WTC11 (cell line): ENCODE results near the gene FCHSD1. TPM values are rescaled to one million over a fixed set of nuclear protein-coding genes. Genes with fewer than 3 reads are reported as not detected.
A peak's percentile ranks its signal among the peaks of the same experiment; 100 is the strongest.

ENCODE experiments used
- ATAC-seq: fragments of 200-7000 bp; cut with Tn5 transposase; 2 replicates; pipeline ENCODE4 v1.10.0; 2021; ENCODE audit warnings: mild to moderate bottlenecking, moderate library complexity
- CTCF ChIA-PET: fragments of 300-600 bp; sonication (Branson Sonifier 250); formaldehyde crosslinking; loops from one replicate; lab custom pipeline; 2021; ENCODE audit warnings: antibody characterized with exemption; lab: Charles Lee
- POLR2A ChIA-PET: fragments of 350-600 bp; sonication (Branson Sonifier 250); formaldehyde crosslinking; loops from one replicate; lab custom pipeline; 2021; ENCODE audit warnings: antibody characterized with exemption; lab: Charles Lee
- DNase-seq: peaks from one replicate; pipeline ENCODE4 v3.0.0; 2021; ENCODE audit warnings: low spot score
- H3K27ac Mint-ChIP-seq: 2 replicates; pipeline ENCODE4 v1.8.0; 2021; ENCODE audit warnings: mixed read lengths
- H3K27me3 Mint-ChIP-seq: 2 replicates; pipeline ENCODE4 v1.8.0; 2021; ENCODE audit warnings: low read depth, mild to moderate bottlenecking, moderate library complexity, mixed read lengths
- H3K36me3 Mint-ChIP-seq: 2 replicates; pipeline ENCODE4 v1.8.0; 2021; ENCODE audit warnings: mixed read lengths
- H3K4me1 Mint-ChIP-seq: 2 replicates; pipeline ENCODE4 v1.8.0; 2022; ENCODE audit warnings: mixed read lengths
- H3K4me3 Mint-ChIP-seq: 2 replicates; pipeline ENCODE4 v1.8.0; 2021; ENCODE audit warnings: mild to moderate bottlenecking, moderate library complexity, mixed read lengths
- H3K9me3 Mint-ChIP-seq: 2 replicates; pipeline ENCODE4 v1.8.0; 2021; ENCODE audit warnings: mixed read lengths
- AR ChIP-seq: fragments of 250-450 bp; sonication (Bioruptor Pico); IDR thresholded peaks from 2 replicates; pipeline ENCODE4 v1.9.0; 2021; ENCODE audit warnings: mild to moderate bottlenecking
- EMX1 ChIP-seq: fragments of 250-450 bp; sonication (Bioruptor Pico); IDR thresholded peaks from 2 replicates; pipeline ENCODE4 v1.8.0; 2021; ENCODE audit warnings: mild to moderate bottlenecking
- ETV6 ChIP-seq: sonication (generic); formaldehyde crosslinking; IDR thresholded peaks from 2 replicates; pipeline ENCODE4 v1.8.1; 2022; ENCODE audit warnings: mild to moderate bottlenecking, missing genetic modification reagents
- FOXJ3 ChIP-seq: sonication (generic); formaldehyde crosslinking; IDR thresholded peaks from 2 replicates; pipeline ENCODE4 v1.9.0; 2021; ENCODE audit warnings: missing genetic modification reagents, mild to moderate bottlenecking, borderline replicate concordance
- HMGA2 ChIP-seq: fragments of 250-450 bp; sonication (Bioruptor Pico); IDR thresholded peaks from 2 replicates; pipeline ENCODE4 v1.4.0; 2021; ENCODE audit warnings: mild to moderate bottlenecking, moderate library complexity
- HMGXB4 ChIP-seq: sonication (generic); formaldehyde crosslinking; IDR thresholded peaks from 2 replicates; pipeline ENCODE4 v1.8.1; 2023; ENCODE audit warnings: mild to moderate bottlenecking, moderate library complexity, missing genetic modification reagents
- MLX ChIP-seq: sonication (generic); formaldehyde crosslinking; IDR thresholded peaks from 2 replicates; pipeline ENCODE4 v1.8.1; 2023; ENCODE audit warnings: mild to moderate bottlenecking, missing genetic modification reagents, moderate library complexity
- PRDM15 ChIP-seq: sonication (generic); formaldehyde crosslinking; IDR thresholded peaks from 2 replicates; pipeline ENCODE4 v1.8.0; 2022; ENCODE audit warnings: missing genetic modification reagents
- ZMAT4 ChIP-seq: fragments of 250-450 bp; sonication (Bioruptor Pico); IDR thresholded peaks from 2 replicates; pipeline ENCODE4 v1.9.0; 2021; ENCODE audit warnings: mild to moderate bottlenecking
- ZNF416 ChIP-seq: fragments of 250-450 bp; sonication (Bioruptor Pico); IDR thresholded peaks from 2 replicates; pipeline ENCODE4 v1.9.0; 2021; ENCODE audit warnings: mild to moderate bottlenecking, inconsistent platforms
- total RNA-seq: library from RNA; stranded (reverse); gene quantifications from 3 replicates; pipeline ENCODE4 v1.2.3, GENCODE V29; 2021
- TF ChIP-seq, protein P1 (sequence below): sonication (generic); formaldehyde crosslinking; IDR thresholded peaks from 2 replicates; pipeline ENCODE4 v1.8.1; 2022; ENCODE audit warnings: mild to moderate bottlenecking, moderate library complexity, missing genetic modification reagents
- TF ChIP-seq, protein P2 (sequence below): sonication (generic); formaldehyde crosslinking; conservative IDR thresholded peaks from 2 replicates; pipeline ENCODE4 v1.8.1; 2022; ENCODE audit warnings: mild to moderate bottlenecking, missing genetic modification reagents
- TF ChIP-seq, protein P3 (sequence below): sonication (generic); formaldehyde crosslinking; IDR thresholded peaks from 2 replicates; pipeline ENCODE4 v1.8.1; 2022; ENCODE audit warnings: mild to moderate bottlenecking, missing genetic modification reagents, moderate library complexity, borderline replicate concordance
- TF ChIP-seq, protein P4 (sequence below): sonication (generic); formaldehyde crosslinking; IDR thresholded peaks from 2 replicates; pipeline ENCODE4 v1.8.0; 2023; ENCODE audit warnings: missing genetic modification reagents, mild to moderate bottlenecking, borderline replicate concordance
- TF ChIP-seq, protein P5 (sequence below): fragments of 250-450 bp; sonication (Bioruptor Pico); IDR thresholded peaks from 2 replicates; pipeline ENCODE4 v1.9.0; 2021; ENCODE audit warnings: moderate library complexity, mild to moderate bottlenecking, inconsistent platforms, borderline replicate concordance

FCHSD1 gene
- total RNA-seq, 1 experiment from 2014 or later = 50.3 TPM

DNA sequence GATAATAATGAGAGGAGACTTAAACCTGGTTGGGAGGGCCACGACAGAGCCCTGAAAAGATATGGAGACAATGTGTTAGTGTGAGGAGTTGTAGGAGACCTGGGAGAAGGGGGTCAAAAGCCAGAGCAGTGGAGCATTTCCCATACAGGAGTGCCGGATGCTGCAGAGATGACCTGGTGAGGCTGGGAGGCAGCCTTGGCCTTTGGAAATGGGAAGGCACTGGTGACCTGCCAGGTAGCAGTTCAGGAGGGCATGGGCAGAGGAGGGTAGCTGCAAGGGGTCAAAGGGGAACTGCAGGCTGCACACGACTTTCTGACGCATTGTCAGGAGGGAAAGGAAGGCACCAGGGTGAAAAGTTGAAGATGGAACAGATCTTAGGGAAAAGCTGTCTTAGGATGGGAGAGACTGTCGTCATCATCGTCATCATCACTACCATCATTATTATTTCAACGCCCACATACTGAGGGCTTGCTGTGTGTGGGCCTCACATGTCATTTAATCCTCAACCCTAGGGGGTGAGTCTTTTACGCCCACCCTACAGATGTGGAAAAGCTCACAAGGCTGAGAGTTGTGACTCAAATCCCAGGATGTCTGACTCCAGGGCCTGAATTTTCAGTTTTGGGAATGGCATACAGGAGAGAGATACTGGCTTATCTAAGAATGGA lies 17.5 kb upstream of the FCHSD1 start (continued):
- TF ChIP-seq, protein P1, sequence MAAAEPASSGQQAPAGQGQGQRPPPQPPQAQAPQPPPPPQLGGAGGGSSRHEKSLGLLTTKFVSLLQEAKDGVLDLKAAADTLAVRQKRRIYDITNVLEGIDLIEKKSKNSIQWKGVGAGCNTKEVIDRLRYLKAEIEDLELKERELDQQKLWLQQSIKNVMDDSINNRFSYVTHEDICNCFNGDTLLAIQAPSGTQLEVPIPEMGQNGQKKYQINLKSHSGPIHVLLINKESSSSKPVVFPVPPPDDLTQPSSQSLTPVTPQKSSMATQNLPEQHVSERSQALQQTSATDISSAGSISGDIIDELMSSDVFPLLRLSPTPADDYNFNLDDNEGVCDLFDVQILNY (CRISPR knock-in tag) = no peak
- TF ChIP-seq, protein P2, sequence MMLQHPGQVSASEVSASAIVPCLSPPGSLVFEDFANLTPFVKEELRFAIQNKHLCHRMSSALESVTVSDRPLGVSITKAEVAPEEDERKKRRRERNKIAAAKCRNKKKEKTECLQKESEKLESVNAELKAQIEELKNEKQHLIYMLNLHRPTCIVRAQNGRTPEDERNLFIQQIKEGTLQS (CRISPR knock-in tag) = no peak
- TF ChIP-seq PRDM15 (CRISPR knock-in tag) (no peak), EMX1 (no peak)

- H3K9me3 Mint-ChIP-seq = no peaks in the 10 kb centered on the region
- no peak overlapping the region for H3K4me3 Mint-ChIP-seq
- peaks cover 45% of the 10 kb centered on the region for H3K36me3 Mint-ChIP-seq
- no peak for DNase-seq
- peak overlapping the region; percentile 57 for H3K27ac Mint-ChIP-seq
- POLR2A ChIA-PET = no interaction called here
- H3K4me1 Mint-ChIP-seq = peaks cover 11% of the 10 kb centered on the region
- no peak for ATAC-seq
- CTCF ChIA-PET = interaction anchor here (1.4 to 2.0 kb wide), 4 partner anchors 26 to 346 kb away, joined by 5 to 15 read pairs (median 9); partner anchors contain the start of genes DIAPH1 and GNPDA1
- no peaks in the 10 kb centered on the region for H3K27me3 Mint-ChIP-seq
- TF ChIP-seq ETV6 (CRISPR knock-in tag) = no peak
- no peak for TF ChIP-seq HMGXB4
- no peak for TF ChIP-seq FOXJ3 (CRISPR knock-in tag)
- TF ChIP-seq, protein P3, sequence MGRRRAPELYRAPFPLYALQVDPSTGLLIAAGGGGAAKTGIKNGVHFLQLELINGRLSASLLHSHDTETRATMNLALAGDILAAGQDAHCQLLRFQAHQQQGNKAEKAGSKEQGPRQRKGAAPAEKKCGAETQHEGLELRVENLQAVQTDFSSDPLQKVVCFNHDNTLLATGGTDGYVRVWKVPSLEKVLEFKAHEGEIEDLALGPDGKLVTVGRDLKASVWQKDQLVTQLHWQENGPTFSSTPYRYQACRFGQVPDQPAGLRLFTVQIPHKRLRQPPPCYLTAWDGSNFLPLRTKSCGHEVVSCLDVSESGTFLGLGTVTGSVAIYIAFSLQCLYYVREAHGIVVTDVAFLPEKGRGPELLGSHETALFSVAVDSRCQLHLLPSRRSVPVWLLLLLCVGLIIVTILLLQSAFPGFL (CRISPR knock-in tag) = no peak
- TF ChIP-seq AR (CRISPR knock-in tag) = no peak
- no peak for TF ChIP-seq ZNF416 (CRISPR knock-in tag)
- TF ChIP-seq HMGA2 (CRISPR knock-in tag) = no peak
- TF ChIP-seq, protein P4, sequence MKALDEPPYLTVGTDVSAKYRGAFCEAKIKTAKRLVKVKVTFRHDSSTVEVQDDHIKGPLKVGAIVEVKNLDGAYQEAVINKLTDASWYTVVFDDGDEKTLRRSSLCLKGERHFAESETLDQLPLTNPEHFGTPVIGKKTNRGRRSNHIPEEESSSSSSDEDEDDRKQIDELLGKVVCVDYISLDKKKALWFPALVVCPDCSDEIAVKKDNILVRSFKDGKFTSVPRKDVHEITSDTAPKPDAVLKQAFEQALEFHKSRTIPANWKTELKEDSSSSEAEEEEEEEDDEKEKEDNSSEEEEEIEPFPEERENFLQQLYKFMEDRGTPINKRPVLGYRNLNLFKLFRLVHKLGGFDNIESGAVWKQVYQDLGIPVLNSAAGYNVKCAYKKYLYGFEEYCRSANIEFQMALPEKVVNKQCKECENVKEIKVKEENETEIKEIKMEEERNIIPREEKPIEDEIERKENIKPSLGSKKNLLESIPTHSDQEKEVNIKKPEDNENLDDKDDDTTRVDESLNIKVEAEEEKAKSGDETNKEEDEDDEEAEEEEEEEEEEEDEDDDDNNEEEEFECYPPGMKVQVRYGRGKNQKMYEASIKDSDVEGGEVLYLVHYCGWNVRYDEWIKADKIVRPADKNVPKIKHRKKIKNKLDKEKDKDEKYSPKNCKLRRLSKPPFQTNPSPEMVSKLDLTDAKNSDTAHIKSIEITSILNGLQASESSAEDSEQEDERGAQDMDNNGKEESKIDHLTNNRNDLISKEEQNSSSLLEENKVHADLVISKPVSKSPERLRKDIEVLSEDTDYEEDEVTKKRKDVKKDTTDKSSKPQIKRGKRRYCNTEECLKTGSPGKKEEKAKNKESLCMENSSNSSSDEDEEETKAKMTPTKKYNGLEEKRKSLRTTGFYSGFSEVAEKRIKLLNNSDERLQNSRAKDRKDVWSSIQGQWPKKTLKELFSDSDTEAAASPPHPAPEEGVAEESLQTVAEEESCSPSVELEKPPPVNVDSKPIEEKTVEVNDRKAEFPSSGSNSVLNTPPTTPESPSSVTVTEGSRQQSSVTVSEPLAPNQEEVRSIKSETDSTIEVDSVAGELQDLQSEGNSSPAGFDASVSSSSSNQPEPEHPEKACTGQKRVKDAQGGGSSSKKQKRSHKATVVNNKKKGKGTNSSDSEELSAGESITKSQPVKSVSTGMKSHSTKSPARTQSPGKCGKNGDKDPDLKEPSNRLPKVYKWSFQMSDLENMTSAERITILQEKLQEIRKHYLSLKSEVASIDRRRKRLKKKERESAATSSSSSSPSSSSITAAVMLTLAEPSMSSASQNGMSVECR = no peak
- no peak for TF ChIP-seq ZMAT4 (CRISPR knock-in tag)
- TF ChIP-seq MLX (CRISPR knock-in tag) = no peak
- TF ChIP-seq, protein P5, sequence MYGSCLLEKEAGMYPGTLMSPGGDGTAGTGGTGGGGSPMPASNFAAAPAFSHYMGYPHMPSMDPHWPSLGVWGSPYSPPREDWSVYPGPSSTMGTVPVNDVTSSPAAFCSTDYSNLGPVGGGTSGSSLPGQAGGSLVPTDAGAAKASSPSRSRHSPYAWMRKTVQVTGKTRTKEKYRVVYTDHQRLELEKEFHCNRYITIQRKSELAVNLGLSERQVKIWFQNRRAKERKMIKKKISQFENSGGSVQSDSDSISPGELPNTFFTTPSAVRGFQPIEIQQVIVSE (CRISPR knock-in tag) = no peak
Measured at GRCh38 chr5:141665995-141666940, 15.1 kb upstream of the FCHSD1 start.
